PFSK-1 (cell line): ENCODE data around the gene ABCC8.

ENCODE experiments used
- FOXP2 ChIP-seq: optimal IDR thresholded peaks from 2 replicates; pipeline ENCODE3; 2011; ENCODE audit warnings: borderline replicate concordance, control low read depth, inconsistent platforms; ENCODE audit not compliant: insufficient read depth; ENCODE audit errors: extremely low read length, extremely low read depth
- POLR2AphosphoS5 ChIP-seq: IDR thresholded peaks from 2 replicates; pipeline ENCODE4 v1.6.1; 2012; ENCODE audit warnings: low read depth, mild to moderate bottlenecking, control low read depth, low read length, moderate library complexity
- REST ChIP-seq, 2 experiments: IDR thresholded peaks; 2 replicates each; pipeline versions ENCODE4 v1.6.1 to v1.8.0; 2011 to 2012; ENCODE audit warnings: low read depth in 2 of 2, low read length in 2 of 2, control low read depth in 1 of 2, inconsistent platforms in 1 of 2, mild to moderate bottlenecking in 1 of 2, moderate library complexity in 1 of 2; ENCODE audit not compliant: insufficient read depth in 1 of 2

GRCh38 chr11:17518366-17518765 is 41.7 kb upstream of the ABCC8 start:
- TF ChIP-seq POLR2AphosphoS5 (no peak), REST (IDR thresholded peaks at IDR 0.05; ENCODE audit: insufficient read depth in 1 of 2, low read depth in 2 of 2, low read length in 2 of 2) (no peak), FOXP2 (no peak)
